CD4-positive, alpha-beta T cell treated with Interleukin-4 for 1 hour (primary cell): ENCODE results near the gene DSG1.
"Not testable (repeated sequence)": the region's sequence is repeated elsewhere in the genome, so short reads cannot be mapped to it uniquely, and the experiment has no call there.

Experiments
- DNase-seq, 2 donors: peaks; one replicate each; pipeline ENCODE4 v3.0.0-alpha.2; 2020 to 2022

DSG1 gene

DNA sequence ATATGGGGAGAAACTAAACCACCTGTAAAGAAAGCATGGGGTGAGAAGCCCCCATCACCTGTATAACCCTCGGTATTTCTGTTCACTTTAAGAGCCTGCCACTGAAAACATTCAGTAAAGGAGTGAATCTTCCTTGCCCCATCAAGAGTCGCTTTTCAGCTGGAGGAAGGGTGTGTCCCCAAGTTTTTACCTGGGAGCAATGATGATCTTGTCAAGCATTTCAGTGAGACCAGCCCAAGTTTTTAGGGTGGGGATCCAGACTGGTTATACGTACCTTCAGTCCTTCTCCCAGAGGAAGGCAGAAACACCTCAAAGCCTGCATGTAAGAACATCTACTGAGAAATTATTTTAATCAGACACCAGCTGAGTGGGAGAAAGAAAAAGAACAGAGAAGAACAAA is at the start of gene DSG1:
Gene DSG1, plus strand, starts transcription at position 301 of the 400 bp plus-strand sequence. CDS start 141 bp downstream, outside the sequence.
- no peak for DNase-seq

GRCh38 chr18:31268985-31269406 is 49.0 kb upstream of the DSG1 start:
- no peak for DNase-seq

DNA sequence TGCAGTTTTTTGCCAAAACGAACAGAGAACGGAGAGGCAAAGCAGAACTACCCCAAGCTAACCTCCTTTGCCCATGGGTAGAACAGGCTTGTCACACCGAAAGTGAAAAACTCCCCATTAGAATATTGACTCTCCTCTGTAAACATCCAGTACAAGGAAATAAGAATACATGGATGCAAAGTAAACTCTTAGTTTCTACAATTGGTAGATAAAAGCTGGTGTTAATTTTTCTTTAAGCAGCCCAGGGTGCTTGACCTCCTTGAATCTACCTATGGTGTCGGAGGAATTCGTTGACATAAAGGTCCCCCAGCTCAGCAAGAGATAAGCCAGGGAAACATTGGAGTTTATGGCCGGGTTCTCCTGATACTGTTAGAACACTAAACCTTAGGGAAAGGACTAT is 48.4 kb upstream of the DSG1 start:
- no peak for DNase-seq

DNA sequence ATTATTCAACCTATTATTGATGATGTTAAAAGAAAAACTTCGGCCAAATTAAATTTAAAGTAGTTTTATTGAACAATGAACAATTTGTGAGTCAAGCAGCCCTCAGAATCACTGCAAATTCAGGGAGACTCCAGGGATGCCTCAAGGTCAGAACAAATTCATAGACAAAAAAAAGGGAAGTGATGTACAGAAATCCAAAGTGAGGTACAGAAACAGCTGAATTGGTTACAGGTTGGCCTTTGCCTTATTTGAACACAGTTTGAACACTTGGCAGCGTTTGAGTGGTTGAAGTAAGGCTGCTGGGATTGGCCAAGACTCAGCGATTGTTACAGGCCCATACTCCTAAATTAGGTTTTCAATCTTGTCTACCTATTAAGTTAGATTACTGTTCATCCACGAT is 47.4 kb upstream of the DSG1 start:
- no peak for DNase-seq

DNA sequence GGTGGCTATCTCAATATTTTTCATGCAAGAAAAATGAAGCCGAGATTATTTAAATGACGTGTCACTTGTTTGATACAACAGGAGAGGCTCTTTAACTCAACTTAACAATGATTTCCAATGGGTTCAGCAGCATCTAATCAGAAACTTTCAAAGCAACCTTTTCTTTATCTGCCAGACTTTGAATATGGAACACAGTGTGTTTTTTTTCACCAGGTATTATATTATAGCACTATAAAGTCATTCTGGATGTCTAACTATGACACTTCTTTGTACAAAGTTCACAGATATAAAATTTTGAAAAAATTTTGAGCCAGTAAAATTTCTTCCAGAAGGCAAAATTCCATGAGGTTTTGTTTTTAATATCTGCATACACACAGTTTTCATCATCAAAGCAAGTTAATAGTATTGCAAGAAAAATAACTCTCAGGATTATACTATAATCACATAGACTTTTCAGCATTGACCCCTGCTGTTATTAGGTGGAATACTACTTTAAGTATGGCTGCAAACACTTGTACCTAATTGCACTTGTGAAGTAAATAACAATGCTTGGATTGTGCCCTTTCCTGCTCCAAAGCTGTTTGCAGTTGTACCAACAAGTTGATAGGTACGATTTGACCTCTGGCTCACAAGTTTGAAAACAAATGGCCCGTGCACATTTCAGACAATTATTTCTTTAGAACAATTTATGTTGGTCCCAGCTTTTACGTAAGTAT is 44.0 kb upstream of the DSG1 start:
- no peak for DNase-seq

GRCh38 chr18:31274931-31275330 is 43.0 kb upstream of the DSG1 start:
- DNase-seq: no peak

GRCh38 chr18:31275722-31276463 is 42.1 kb upstream of the DSG1 start:
- DNase-seq: no peak

- no peak for DNase-seq
These were observed 39.3 kb upstream of the DSG1 start for GRCh38 chr18:31278609-31279071.

DNA sequence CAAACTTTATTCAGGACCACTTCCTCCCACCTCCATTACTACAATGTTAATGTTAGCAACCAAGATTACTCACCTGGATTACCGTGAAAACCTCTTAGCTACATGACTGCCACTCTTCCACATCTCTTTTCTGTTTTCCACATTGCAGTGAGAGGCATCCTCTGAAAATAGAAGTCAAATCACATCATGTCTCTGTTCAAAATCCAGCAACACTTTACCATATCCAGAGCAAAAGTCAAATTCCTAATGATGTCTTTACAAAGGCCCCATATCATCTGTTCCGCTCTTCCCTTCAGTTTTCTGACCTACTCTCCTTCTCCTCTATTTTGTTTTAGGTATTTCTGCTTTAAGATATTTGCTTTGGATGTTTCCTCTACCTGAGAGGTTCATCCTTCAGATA is 37.5 kb upstream of the DSG1 start:
- DNase-seq: no peak

- DNase-seq: no peak
These were observed 36.5 kb upstream of the DSG1 start for GRCh38 chr18:31281437-31281836.

GRCh38 chr18:31289446-31289845 is 28.5 kb upstream of the DSG1 start:
- DNase-seq: not testable (repeated sequence)

DNA sequence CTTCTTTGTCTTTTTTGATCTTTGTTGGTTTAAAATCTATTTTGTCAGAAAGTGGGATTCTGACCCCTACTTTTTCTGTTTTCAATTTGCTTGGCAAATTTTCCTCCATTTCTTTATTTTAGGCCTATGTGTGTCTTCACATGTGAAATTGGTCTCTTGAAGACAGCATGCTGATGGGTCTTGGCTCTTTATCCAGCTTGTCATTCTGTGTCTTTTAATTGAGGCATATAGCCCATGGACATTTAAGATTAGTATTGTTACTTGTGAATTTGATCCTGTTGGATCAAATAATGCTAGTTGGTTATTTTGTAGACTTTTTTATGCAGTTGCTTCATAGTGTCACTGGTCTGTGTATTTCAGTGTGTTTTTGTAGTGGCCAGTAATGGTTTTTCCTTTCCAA is 26.3 kb upstream of the DSG1 start:
- DNase-seq: no peak

DNA sequence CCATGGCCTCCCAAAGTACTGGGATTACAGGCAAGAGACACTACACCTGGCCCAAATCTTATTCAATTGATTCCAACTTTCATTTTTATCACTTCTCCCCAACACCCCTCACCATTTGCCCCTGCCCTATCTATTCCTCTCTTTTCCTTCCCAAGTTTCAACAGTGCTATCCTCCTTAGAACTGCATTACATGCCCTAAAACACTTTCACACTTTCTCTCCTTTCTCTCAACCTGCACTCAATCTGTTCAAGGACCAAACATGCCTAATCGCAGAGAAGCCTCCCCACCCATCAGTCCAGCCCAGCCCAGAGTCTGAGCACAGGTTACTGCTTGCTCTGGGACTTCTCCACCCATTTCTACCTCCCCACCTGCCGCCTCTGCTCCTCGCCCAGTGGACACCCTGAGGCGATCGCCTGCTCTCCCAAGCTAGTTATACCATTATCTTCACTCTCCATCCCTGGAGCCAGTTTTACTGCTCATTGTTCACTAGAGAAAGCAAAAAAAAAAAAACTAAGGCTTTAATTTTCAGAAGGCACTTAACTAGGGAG is 23.7 kb upstream of the DSG1 start:
- DNase-seq: no peak

DNA sequence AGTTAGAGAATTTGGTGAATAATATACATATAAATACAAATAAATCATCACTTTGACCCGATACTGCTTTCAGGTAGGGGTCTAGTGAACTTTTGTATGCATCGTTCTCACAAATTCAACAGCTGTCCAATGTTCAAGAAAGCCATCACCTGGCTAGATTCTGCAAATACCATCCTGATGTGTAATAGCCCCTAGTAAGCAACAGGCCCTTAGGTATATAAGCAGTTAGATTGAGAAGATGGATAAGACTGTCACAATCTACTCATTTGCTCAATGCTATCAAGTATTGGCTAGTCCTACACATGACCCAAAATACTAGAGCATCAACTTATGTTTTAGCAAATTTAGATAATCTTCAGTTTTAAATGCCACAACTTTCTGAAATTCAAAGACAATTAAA is 20.7 kb upstream of the DSG1 start:
- no peak for DNase-seq

- DNase-seq: no peak
These were observed 16.7 kb upstream of the DSG1 start for GRCh38 chr18:31301201-31301655.

DNA sequence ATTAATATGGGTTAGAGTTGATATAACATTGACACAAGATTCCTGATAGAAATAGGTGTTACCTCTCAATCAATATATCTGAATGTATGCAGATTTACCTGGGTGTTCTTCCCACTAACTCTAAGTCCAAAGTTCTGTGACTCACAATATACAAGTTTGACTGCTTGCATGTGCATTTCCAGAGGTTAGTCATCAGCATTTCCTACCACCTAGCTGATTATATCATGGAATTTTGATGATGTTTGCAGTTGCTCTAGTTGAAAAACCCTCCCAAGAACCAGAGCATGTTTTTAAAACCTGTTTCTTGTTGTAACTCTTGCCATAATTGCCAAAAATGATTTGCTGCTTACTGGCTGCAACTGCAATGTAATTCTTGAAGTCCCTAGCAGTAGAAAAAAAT is 15.0 kb upstream of the DSG1 start:
- DNase-seq: no peak

DNA sequence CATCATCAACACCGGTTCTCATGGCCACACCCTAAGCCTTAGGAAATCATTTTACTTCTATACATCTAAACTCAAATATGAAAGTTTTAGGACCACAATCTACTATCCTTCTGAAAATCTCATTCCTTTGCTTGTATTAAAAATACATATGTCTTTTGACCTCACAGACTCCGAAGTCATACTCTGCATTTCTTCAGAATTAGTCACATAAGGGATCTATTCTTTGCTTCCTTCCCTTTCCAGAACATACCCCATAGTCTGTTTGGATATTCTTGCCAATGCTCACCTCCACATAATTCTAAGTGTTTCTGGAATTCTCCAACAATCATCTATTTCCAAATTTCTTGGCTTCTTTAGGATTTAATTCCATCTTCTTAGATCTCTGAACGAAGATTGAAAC is 14.2 kb upstream of the DSG1 start:
- DNase-seq: no peak

GRCh38 chr18:31309115-31309514 is 8.8 kb upstream of the DSG1 start:
- DNase-seq: no peak

DNA sequence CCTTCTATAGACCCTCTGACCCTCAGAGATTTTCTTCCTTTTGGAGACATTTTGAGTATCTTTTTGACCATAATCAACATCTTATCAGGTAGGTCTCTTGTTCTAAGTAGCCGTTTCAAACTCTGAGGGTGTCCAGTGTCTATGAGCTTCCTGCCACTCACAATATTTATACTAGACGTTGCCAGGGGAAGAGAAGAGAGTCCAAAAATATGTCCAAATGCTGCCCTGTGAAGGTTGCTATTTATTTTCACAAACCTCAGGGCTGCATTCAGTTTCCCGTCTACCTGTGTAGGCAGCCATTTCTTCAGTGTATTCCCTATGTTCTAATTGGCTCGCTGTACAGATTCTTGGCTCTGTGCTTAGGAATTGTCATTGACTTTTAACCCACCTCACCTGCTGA is 986 bp upstream of the DSG1 start:
- no peak for DNase-seq

- DNase-seq: no peak
These were observed 3.8 kb downstream of the DSG1 start for GRCh38 chr18:31321719-31322118.

DNA sequence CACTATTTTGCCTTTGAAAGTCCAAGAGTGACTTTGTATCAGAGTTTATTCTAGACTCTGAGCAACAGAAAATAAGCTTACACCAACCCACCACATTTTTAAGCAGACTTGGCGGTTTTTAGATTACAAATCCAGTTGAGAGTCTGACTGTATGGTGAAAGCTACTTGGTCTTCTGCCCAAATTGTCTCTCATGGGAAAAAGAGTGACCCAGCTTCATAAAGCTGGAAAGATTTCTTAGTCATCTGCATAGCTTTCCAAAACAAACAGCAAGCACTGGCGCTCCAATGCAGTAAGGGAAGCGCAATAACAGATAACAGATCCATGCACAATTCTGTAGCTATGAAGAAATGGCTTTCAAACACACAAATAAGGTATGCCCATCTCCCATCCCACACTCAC is 7.1 kb downstream of the DSG1 start:
- DNase-seq: no peak

DNA sequence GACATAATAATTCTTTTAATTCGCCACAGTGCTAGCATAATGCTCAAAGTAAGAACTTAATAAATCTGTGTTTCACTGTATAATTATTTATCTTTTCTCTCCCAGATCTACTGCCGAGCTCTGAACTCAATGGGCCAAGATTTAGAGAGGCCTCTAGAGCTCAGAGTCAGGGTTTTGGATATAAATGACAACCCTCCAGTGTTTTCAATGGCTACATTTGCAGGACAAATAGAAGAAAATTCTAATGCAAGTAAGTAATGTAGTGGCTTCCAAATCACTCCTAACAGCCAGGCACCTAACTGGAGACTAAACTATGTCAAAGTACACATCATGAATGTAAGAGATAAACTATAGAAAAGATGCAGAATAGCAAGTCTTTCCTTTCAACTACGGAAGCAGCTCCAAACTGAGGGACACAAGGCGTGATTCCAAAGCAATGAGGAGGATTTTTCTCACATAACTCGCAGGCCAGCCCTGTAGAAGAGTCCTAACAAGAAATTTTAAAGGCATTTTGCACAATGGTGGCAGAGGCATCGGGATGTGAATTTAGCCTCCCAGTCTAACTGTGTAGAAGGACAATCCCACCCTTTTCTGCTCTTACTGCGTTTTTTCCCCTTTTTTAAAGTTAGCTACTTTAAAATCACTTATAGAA is 12.0 kb downstream of the DSG1 start:
- no peak for DNase-seq

DNA sequence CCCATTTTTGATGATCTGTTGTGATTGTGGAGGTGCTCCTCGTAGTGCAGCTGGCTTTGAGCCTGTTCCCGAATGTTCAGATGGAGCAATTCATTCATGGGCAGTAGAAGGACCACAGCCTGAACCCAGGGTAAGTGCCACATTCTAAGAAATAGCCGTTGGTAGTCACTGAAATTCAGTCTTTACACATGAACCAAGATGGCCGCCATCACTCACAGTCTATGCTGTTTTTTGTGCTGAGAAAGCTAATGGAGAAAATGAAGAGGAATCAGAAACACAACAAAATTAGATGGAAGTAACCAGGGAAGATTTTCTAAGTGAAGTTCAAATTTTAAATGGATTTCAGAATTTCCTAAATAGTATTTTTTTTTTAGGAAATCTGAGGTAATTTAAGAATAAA is 25.5 kb downstream of the DSG1 start:
- DNase-seq: no peak

- DNase-seq: not testable (repeated sequence)
These were observed 35.4 kb downstream of the DSG1 start for GRCh38 chr18:31353336-31353735.
